Measurements from ENCODE around the gene UFSP1.
"Not testable (repeated sequence)": the region's sequence is repeated elsewhere in the genome, so short reads cannot be mapped to it uniquely, and the experiment has no call there.

UFSP1 gene

DNA sequence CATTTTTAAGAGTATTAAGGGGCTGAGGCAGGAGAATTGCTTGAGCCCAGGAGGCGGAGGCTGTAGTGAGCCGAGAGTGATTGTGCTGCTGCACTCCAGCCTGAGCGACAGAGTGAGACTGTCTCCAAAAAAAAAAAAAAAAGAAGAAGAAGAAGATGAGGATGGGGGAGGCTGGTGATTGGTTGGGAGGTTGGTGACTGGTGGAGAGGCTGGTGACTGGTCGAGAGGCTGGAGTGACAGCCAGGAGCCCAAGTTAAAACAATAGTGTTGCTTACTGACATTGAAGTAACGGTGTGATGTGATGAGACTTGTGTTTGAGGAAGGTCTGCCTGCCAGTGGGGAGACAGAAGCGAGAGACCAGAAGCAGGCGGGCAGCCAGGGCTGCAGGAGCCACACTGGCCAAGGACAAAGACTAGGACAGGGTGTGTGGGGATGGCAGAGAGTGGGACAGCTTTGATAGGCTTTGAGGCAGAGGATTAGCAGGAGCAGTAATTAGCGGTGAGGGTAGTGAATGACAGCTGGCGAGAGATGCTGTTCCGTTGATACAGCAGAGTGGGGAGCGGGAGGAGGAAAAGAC lies 9.7 kb downstream of the UFSP1 start:
- DNase-seq = no peak

DNA sequence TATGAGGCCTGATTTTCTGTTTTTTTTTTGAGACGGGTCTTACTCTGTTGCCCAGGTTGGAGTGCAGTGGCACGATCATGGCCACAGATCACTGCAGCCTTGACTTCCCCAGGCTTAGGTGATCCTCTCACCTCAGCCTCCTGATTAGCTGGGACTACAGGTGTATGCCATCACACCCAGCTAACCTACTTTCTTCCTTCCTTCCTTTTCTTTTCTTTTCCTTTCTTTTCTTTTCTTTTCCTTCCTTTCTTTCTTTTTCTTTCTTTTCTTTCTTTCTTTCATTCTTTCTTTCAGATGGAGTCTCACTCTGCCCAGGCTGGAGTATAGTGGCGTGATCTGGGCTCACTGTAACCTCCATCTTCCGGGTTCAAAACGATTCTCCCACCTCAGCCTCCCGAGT lies 10.8 kb downstream of the UFSP1 start:
- no peak for DNase-seq

DNA sequence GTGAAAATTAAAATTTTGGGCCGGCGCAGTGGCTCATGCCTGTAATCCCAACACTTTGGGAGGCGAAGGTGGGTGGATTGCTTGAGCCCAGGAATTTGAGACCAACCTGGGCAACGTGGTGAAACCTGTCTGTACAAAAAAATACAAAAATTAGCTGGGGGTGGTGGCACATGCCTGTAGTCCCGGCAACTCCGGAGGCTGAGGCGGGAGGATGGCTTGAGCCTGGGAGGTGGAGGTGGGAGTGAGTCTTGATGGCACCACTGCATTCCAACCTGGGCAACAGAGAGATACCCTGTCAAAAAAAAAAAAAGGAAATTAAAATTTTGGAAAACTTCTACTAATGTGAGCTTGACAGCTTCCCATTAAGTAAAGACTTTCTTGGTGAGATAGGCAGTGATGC lies 11.5 kb downstream of the UFSP1 start:
- DNase-seq = no peak

- DNase-seq = no peak
Measured at GRCh38 chr7:100875356-100875751, 14.2 kb downstream of the UFSP1 start.

DNA sequence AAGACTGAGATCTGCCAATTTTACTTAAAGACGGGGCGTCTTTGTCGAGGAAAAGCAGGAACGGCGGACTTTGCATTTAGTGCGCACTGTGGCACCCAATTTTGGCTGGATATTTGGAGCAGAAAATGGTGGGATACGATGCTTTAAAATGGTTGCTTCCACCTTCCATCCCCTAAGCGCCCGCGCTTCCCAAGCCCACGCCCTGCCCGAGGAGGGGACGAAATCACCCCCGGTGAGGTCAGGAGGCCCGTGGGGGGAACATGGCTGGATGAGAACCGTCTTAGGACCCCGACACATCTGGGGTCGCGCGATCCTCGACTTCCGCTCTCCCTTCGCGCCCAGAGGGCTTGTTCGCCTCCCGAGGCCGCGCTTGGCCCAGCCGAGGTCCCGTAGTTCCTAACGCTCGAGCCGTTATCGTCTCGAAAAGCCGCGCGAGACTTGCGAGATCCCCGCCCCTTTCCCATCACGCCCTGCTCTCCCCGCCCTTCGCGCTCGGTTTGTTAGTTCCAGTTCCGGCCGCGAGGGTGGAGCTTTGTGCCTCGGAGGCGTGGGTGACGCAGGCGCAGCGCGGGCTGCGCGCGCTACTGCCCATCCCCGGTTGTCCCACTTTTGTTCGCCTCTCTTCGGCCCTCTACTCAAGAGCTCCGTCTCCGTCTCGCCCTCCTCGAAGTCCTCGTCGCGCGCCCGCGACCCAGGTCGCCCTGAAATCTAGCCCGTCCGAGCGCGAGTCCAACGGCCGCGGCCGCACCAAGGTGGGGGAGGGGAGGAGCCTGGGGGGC lies 14.7 kb downstream of the UFSP1 start, which contains the start of gene SRRT:
TSS of gene SRRT (plus strand) at position 527 of the 779 bp plus-strand sequence. CDS start 488 bp downstream, outside the sequence.
- peak; percentile 97 for DNase-seq

DNA sequence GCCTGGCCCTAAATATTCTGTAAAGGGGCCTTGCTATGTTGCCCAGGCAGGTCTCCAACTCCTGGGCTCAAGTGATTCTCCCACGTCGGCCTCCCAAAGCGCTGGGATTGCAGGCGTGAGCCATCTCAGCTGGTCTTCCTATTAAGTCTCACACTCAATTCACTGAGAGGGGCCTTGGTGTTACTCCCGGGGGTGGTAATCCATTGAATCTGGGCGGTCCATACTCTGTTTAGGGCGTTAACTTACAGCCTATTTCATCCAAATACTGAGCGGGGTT lies 15.3 kb downstream of the UFSP1 start:
- DNase-seq = no peak

- no peak for DNase-seq
Measured at GRCh38 chr7:100873599-100874299, 15.8 kb downstream of the UFSP1 start.

DNA sequence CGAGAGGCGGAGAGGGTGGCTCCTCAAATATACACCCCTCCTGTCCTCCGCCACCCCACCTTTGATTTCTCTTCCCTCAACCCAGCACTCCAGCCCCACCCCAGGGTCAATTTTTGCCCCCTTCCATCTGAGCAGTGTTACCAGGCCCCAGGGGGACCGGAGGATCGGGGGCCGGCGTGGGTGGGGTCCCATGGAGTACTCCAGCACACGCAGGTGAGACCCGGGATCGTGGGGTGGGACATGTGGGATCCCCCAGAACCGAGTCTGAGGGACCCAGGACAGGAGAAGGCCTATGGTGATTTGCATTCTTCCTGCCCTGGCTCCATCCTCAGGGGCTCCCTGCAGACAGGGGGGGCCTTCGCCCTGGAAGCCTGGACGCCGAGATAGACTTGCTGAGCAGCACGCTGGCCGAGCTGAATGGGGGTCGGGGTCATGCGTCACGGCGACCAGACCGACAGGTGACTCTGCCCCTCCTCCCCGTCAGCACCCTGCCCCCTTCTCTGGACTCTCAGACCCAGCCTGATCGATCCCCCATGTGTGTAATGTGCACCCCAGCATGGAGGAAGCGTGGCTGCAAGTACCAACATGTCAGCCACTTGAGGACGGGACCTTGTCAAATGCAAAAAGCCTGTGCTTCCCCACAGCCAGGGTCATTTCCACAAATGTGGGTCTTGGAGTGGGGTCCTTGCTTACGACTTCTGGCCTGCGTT lies 21.6 kb downstream of the UFSP1 start:
- DNase-seq = no peak

- DNase-seq = peak; percentile 48
Measured at GRCh38 chr7:100867040-100867775, 22.3 kb downstream of the UFSP1 start, which contains the start of gene TRIP6. Gene TRIP6 (plus strand): TSS chr7:100867387. CDS start chr7:100867498, 111 bp downstream.

GRCh38 chr7:100866729-100867039 lies 22.8 kb downstream of the UFSP1 start:
- DNase-seq = no peak

- no peak for DNase-seq
Measured at GRCh38 chr7:100865938-100866728, 23.4 kb downstream of the UFSP1 start.

DNA sequence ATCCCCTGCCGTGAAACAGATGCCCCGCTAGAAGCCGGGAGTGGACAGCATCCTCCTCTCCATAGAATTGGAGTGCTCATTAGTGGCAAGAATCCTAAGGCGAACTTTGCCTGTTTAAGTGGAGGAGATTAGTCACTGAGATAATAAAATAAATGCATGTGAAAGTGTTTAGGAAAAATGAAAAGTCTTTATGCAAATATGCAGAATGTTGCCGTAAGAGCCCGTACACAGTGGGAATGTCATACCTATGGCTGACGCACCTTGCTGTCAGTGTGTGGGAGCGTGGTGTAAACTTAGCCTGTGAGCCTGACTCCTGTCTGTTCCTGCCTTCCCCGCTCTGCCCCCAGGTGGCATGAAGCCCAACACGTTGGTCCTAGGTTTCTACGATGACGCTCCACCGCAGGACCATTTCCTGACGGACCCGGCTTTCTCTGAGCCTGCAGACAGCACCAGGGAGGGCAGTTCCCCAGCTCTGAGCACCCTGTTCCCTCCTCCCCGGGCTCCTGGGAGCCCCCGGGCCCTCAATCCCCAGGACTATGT lies 24.1 kb downstream of the UFSP1 start:
- DNase-seq = no peak

DNA sequence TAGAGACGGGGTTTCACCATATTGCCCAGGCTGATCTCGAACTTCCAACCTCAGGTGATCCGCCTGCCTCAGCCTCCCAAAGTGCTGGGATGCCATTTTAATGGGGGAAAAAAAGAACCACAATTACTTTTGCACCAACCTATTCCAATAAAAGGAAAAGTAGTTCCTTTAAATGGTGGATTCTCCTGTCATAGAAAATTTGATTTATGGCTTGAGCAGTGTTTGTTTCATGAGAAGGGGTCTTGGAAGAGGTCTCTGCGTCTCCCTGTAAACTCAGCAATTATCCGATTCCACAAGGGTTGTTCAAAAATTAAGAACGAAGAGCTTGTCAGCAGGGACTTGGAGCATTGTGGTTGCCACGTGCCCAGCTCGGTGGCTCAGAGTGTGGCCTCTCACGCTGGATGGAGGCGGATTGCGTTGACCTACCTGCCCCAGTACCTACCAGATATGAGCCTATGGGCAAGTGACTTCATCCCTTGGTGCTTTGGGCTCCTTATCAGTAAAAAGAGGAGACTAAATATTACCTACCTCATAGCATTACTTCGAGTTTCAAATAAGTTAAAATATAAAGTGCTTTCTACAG lies 25.2 kb downstream of the UFSP1 start:
- no peak for DNase-seq

DNA sequence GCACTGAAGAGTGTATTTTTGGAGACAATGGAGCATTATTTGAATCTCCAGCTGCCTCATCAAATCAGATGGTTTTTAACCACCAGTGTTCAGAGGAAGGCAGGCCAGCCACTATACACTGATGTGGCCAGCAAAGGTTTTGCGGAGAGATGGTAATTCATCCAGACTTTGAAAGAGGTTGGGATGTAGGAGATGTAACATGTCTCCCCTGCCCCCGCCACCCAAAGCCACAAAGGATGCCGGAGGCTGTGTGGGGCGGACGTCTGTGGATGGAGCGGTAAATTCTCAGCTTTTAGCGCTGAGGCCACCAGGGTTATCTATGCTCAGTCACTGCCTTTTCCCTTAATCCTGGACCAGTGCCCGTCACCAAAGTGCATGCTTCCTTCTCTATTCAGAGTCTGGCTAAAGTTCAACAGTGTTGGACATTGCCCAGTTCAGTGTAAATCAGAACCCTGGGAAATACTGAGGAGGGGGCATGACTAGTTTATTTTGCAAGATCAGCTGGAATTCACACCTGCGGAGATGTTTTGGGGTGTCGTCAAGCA lies 26.0 kb downstream of the UFSP1 start:
- no peak for DNase-seq

GRCh38 chr7:100861616-100861985 lies 27.9 kb downstream of the UFSP1 start:
- DNase-seq = no peak

DNA sequence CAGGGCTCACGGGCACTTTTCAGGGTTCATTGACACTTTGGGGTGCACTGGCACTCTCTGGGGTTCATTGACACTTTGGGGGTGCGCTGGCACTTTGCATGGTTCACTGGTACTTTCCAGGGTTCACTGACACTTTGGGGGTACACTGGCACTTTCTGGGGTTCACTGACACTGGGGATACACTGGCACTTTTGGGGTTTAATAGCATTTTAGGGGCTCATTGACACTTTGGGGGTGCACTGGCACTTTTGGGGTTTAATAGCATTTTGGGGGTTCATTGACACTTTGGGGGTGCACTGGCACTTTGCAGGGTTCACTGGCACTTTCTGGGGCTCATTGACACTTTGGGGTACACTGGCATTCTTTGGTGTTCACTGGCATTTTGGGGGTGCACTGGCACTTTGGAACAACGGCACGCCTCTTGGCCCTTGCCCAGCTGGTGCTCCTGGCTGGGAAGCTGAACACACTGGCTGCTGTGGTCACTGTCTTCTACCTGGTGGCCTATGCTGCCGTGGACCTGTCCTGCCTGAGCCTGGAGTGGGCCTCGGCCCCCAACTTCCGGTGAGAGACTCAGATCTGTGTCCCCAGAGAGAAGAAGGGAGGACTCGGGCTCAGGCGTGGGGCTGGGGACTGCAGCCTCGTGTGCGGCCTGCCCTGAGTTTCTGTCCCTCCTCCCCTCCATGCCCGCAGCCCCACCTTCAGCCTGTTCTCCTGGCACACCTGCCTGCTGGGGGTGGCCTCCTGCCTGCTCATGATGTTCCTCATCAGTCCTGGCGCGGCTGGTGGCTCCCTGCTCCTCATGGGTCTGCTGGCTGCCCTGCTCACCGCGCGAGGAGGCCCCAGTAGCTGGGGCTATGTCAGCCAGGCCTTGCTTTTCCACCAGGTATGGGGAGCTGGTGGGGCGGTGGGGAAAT lies 28.6 kb downstream of the UFSP1 start:
- DNase-seq = no peak

DNA sequence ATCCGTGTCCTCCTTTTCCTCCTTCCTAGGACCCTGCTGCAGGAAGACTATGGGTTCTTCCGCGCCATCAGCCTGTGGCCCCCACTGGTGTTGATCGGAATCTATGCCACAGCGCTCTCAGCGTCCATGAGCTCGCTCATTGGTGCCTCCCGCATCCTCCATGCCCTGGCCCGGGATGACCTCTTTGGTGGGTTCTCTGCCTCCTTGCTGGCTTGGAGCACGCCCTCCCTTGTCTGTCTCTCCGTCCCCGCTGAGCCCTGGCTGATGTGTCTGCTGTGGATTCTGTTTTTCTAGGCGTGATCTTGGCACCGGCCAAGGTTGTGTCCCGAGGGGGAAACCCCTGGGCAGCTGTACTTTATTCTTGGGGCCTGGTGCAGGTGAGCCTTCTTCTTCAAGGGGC lies 29.7 kb downstream of the UFSP1 start:
- no peak for DNase-seq

DNA sequence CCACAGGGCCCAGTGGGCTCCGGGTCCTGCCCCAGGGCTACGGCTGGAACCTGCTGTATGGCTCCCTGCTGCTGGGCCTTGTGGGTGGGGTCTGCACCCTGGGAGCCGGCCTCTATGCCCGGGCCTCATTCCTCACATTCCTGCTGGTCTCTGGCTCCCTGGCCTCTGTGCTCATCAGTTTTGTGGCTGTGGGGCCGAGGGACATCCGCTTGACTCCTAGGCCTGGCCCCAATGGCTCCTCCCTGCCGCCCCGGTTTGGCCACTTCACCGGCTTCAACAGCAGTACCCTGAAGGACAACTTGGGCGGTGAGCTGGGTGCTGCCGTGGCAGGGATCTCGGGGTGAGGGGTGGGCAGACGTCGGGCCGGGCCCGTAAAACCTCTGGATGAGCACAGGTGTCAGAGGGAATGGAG lies 32.6 kb downstream of the UFSP1 start:
- DNase-seq = no peak

DNA sequence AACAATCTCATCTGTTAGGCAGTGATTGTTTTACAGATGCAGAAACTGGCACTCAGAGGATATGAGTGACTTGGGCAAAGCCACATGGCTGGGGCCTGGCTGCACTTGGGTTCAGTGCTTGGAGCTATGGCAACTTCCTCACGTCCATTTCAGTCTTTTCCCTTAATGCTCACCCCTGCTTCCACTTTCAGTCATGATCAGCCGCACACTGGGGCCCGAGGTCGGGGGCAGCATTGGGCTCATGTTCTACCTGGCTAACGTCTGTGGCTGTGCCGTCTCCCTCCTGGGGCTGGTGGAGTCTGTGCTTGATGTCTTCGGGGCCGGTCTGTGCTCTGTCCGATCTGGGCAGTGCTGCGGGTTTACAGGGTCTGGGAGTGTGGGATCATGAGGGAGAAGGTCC lies 34.0 kb downstream of the UFSP1 start:
- DNase-seq = no peak

DNA sequence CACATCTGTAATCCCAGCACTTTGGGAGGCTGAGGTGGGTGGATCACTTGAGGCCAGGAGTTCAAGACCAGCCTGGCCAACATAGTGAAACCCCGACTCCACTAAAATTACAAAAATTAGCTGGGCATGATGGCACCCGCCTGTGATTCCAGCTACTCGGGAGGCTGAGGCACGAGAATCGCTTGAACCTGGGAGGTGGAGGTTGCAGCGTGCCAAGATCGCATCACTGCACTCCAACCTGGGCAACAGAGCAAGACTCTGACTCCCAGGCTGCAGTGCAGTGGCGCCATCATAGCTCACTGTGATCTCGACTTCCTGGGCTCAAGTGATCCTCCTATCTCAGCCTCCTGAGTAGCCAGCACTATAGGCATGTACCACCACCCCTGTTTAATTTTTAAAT lies 34.6 kb downstream of the UFSP1 start:
- DNase-seq = not testable (repeated sequence)

Measured in GDM1 (cell line).